SIG-M5 (cell line): ENCODE measurements around the gene AK9.
"Not testable (repeated sequence)": the region's sequence is repeated elsewhere in the genome, so short reads cannot be mapped to it uniquely, and the experiment has no call there.

Experiments
- DNase-seq: peaks from one replicate; lab custom pipeline; 2025; lab: John Stamatoyannopoulos, UW

Gene AK9

GRCh38 chr6:109695468-109695867 lies 4.5 kb upstream of the AK9 start:
- no peak for DNase-seq

GRCh38 chr6:109693111-109693510 lies 2.1 kb upstream of the AK9 start:
- no peak for DNase-seq

- no peak for DNase-seq
These were observed 647 bp downstream of the AK9 start for GRCh38 chr6:109690373-109690736.

GRCh38 chr6:109687271-109687761 lies 3.7 kb downstream of the AK9 start:
- peak; percentile 12 for DNase-seq

- DNase-seq, result no peak
These were observed 4.3 kb downstream of the AK9 start for GRCh38 chr6:109686566-109687265.

GRCh38 chr6:109678661-109679505 lies 12.1 kb downstream of the AK9 start:
- not testable (repeated sequence) for DNase-seq

- DNase-seq, result no peak
These were observed 12.8 kb downstream of the AK9 start for GRCh38 chr6:109678240-109678639.

- no peak for DNase-seq
These were observed 14.3 kb downstream of the AK9 start for GRCh38 chr6:109676724-109677123.

GRCh38 chr6:109672839-109673238 lies 18.2 kb downstream of the AK9 start:
- no peak for DNase-seq

- DNase-seq, result no peak
These were observed 18.8 kb downstream of the AK9 start for GRCh38 chr6:109672175-109672574.

GRCh38 chr6:109671733-109672132 lies 19.3 kb downstream of the AK9 start:
- DNase-seq, result no peak

- DNase-seq, result no peak
These were observed 21.2 kb downstream of the AK9 start for GRCh38 chr6:109669811-109670210.

- no peak for DNase-seq
These were observed 28.8 kb downstream of the AK9 start for GRCh38 chr6:109662192-109662591.

- no peak for DNase-seq
These were observed 30.3 kb downstream of the AK9 start for GRCh38 chr6:109660526-109661320.

- DNase-seq, result no peak
These were observed 35.2 kb downstream of the AK9 start for GRCh38 chr6:109655761-109656262.

- DNase-seq, result no peak
These were observed 37.7 kb downstream of the AK9 start for GRCh38 chr6:109653264-109653663.

GRCh38 chr6:109644131-109644530 lies 46.9 kb downstream of the AK9 start:
- no peak for DNase-seq

GRCh38 chr6:109632405-109632804 lies 58.6 kb downstream of the AK9 start:
- DNase-seq, result no peak

GRCh38 chr6:109631403-109631802 lies 59.6 kb downstream of the AK9 start:
- DNase-seq, result no peak

GRCh38 chr6:109628158-109629000 lies 62.6 kb downstream of the AK9 start:
- no peak for DNase-seq

- no peak for DNase-seq
These were observed 64.7 kb downstream of the AK9 start for GRCh38 chr6:109626311-109626710.
